ENCODE data around the gene LRRC4B. TPM values are rescaled to one million over a fixed set of nuclear protein-coding genes. Genes with fewer than 3 reads are reported as not detected.

Gene LRRC4B
- total RNA-seq, 2 donors from 2014 or later, result 2.3 to 7.0 TPM

- peaks cover 37% of the 10 kb centered on the region for H3K27me3 Mint-ChIP-seq (ENCODE audit: insufficient read depth)
- no peaks in the 10 kb centered on the region for H3K9me3 Mint-ChIP-seq
- WGBS, 2 experiments (ENCODE audit: insufficient coverage in 1 of 2, insufficient read length in 1 of 2), result 27 to 38% methylated on average over 23 to 69 of the region's 69 CpGs
- H3K36me3 Mint-ChIP-seq (ENCODE audit: low read depth), result no peaks in the 10 kb centered on the region
- DNase-seq, result peak; percentile 98
- Histone ChIP-seq H3K4me1 (ENCODE audit: control insufficient read depth, insufficient read depth, low read length) (no peaks in the 10 kb centered on the region), H3K27me3 (ENCODE audit: control insufficient read depth, insufficient read depth, low read length, poor library complexity, severe bottlenecking) (no peaks in the 10 kb centered on the region), H3K9me3 (ENCODE audit: control insufficient read depth, low read length) (no peaks in the 10 kb centered on the region), H3K27ac (ENCODE audit: low read depth, low read length) (peak within 1 kb of the TSS; percentile 97), H3K4me3 (ENCODE audit: low read length) (peak within 1 kb of the TSS; percentile 73), H3K36me3 (ENCODE audit: control insufficient read depth, insufficient read depth, low read length) (no peaks in the 10 kb centered on the region), H3K9ac (ENCODE audit: extremely low read depth, low read length, poor library complexity, severe bottlenecking) (peak within 1 kb of the TSS; percentile 38)
- peak within 1 kb of the TSS; percentile 94 for H3K27ac Mint-ChIP-seq
- no peak for TF ChIP-seq CTCF (conservative IDR thresholded peaks at IDR 0.05)
- H3K4me1 Mint-ChIP-seq, result peaks cover 1% of the 10 kb centered on the region
- H3K4me3 Mint-ChIP-seq, result peak within 1 kb of the TSS; percentile 70
Measured at GRCh38 chr19:50511069-50511822, 57.0 kb downstream of the LRRC4B start, which contains the start of gene JOSD2. Gene JOSD2, minus strand, starts transcription at chr19:50511191. Its CDS starts 760 bp downstream, at chr19:50510431.

- H3K9me3 Mint-ChIP-seq, result no peaks in the 10 kb centered on the region
- peak overlapping the region; percentile 73 for H3K4me3 ChIP-seq (ENCODE audit: low read length)
- H3K4me1 ChIP-seq (ENCODE audit: control insufficient read depth, insufficient read depth, low read length), result no peaks in the 10 kb centered on the region
- 25 to 38% methylated on average over 7 to 10 of the region's 10 CpGs for WGBS, 2 experiments (ENCODE audit: insufficient coverage in 1 of 2, insufficient read length in 1 of 2)
- H3K4me3 Mint-ChIP-seq, result peak overlapping the region; percentile 70
- H3K27ac ChIP-seq (ENCODE audit: low read depth, low read length), result peak overlapping the region; percentile 97
- H3K27me3 ChIP-seq (ENCODE audit: control insufficient read depth, insufficient read depth, low read length, poor library complexity, severe bottlenecking), result no peaks in the 10 kb centered on the region
- no peak for TF ChIP-seq CTCF (conservative IDR thresholded peaks at IDR 0.05)
- peaks cover 34% of the 10 kb centered on the region for H3K27me3 Mint-ChIP-seq (ENCODE audit: insufficient read depth)
- H3K9ac ChIP-seq (ENCODE audit: extremely low read depth, low read length, poor library complexity, severe bottlenecking), result peak overlapping the region; percentile 38
- H3K27ac Mint-ChIP-seq, result peak overlapping the region; percentile 88
- no peak for DNase-seq
- no peaks in the 10 kb centered on the region for H3K9me3 ChIP-seq (ENCODE audit: control insufficient read depth, low read length)
- no peaks in the 10 kb centered on the region for H3K36me3 Mint-ChIP-seq (ENCODE audit: low read depth)
- H3K36me3 ChIP-seq (ENCODE audit: control insufficient read depth, insufficient read depth, low read length), result no peaks in the 10 kb centered on the region
- peaks cover 1% of the 10 kb centered on the region for H3K4me1 Mint-ChIP-seq
Measured at GRCh38 chr19:50510700-50511068, 57.6 kb downstream of the LRRC4B start.

- H3K27me3 ChIP-seq (ENCODE audit: control insufficient read depth, insufficient read depth, low read length, poor library complexity, severe bottlenecking), result no peaks in the 10 kb centered on the region
- no peak for DNase-seq
- WGBS, 2 experiments (ENCODE audit: insufficient coverage in 1 of 2, insufficient read length in 1 of 2), result 75 to 86% methylated on average over 11 to 26 of the region's 26 CpGs
- no peak for TF ChIP-seq CTCF (conservative IDR thresholded peaks at IDR 0.05)
- H3K9ac ChIP-seq (ENCODE audit: extremely low read depth, low read length, poor library complexity, severe bottlenecking), result peak overlapping the region; percentile 38
- H3K4me3 ChIP-seq (ENCODE audit: low read length), result peak overlapping the region; percentile 73
- H3K36me3 ChIP-seq (ENCODE audit: control insufficient read depth, insufficient read depth, low read length), result no peaks in the 10 kb centered on the region
- H3K4me3 Mint-ChIP-seq, result peak overlapping the region; percentile 70
- H3K36me3 Mint-ChIP-seq (ENCODE audit: low read depth), result no peaks in the 10 kb centered on the region
- peak overlapping the region; percentile 97 for H3K27ac ChIP-seq (ENCODE audit: low read depth, low read length)
- peaks cover 32% of the 10 kb centered on the region for H3K27me3 Mint-ChIP-seq (ENCODE audit: insufficient read depth)
- H3K9me3 Mint-ChIP-seq, result no peaks in the 10 kb centered on the region
- peak overlapping the region; percentile 88 for H3K27ac Mint-ChIP-seq
- H3K9me3 ChIP-seq (ENCODE audit: control insufficient read depth, low read length), result no peaks in the 10 kb centered on the region
- H3K4me1 ChIP-seq (ENCODE audit: control insufficient read depth, insufficient read depth, low read length), result no peaks in the 10 kb centered on the region
- H3K4me1 Mint-ChIP-seq, result peaks cover 1% of the 10 kb centered on the region
Measured at GRCh38 chr19:50510121-50510670, 58.0 kb downstream of the LRRC4B start.

Measured in endodermal cell (in vitro differentiated cells).